ENCODE data around the gene PRKAG1. TPM values are rescaled to one million over a fixed set of nuclear protein-coding genes. Genes with fewer than 3 reads are reported as not detected.

Gene PRKAG1
- total and polyA plus RNA-seq, 4 donors, result 15.5 to 31.5 (median 20.9) TPM

GRCh38 chr12:49036029-49036428, 17.5 kb upstream of the PRKAG1 start:
- H3K27ac ChIP-seq (ENCODE audit: low read depth in 1 of 2, low read length in 2 of 2), result no peak overlapping the region
- no peak overlapping the region for H3K4me3 ChIP-seq (ENCODE audit: low read depth in 1 of 3, low read length in 3 of 3)
- no peak for TF ChIP-seq FOXA2 (IDR thresholded peaks at IDR 0.05)
- TF ChIP-seq FOXA1 (IDR thresholded peaks at IDR 0.05), result no peak
- TF ChIP-seq GABPA (IDR thresholded peaks at IDR 0.05 in 1 of 2, conservative IDR thresholded peaks at IDR 0.05 in 1 of 2), result no peak
- TF ChIP-seq HNF4G (IDR thresholded peaks at IDR 0.05), result no peak
- no peak for TF ChIP-seq NR2F2 (IDR thresholded peaks at IDR 0.05)
- no peak for TF ChIP-seq RAD21 (IDR thresholded peaks at IDR 0.05)
- TF ChIP-seq RXRA (IDR thresholded peaks at IDR 0.05), result no peak
- TF ChIP-seq CTCF (IDR thresholded peaks at IDR 0.05; ENCODE audit: low read depth, low read length, missing input control), result no peak
- TF ChIP-seq ZBTB33 (IDR thresholded peaks at IDR 0.05), result no peak
- TF ChIP-seq ATF3 (IDR thresholded peaks at IDR 0.05), result no peak
- TF ChIP-seq HNF4A (conservative IDR thresholded peaks at IDR 0.05), result no peak
- no peak overlapping the region for H3K9ac ChIP-seq (ENCODE audit: low read depth in 1 of 2, low read length in 2 of 2)
- no peaks in the 10 kb centered on the region for H3K9me3 ChIP-seq (ENCODE audit: control insufficient read depth in 4 of 4, low read length in 3 of 4)
- H3K36me3 ChIP-seq (ENCODE audit: control insufficient read depth in 4 of 4, insufficient read depth in 3 of 4, low read depth in 1 of 4, low read length in 3 of 4), result peaks cover 27 to 90% (median 51%) of the 10 kb centered on the region in 4 donors
- no peaks in the 10 kb centered on the region for H3K27me3 ChIP-seq (ENCODE audit: control insufficient read depth in 4 of 4, insufficient read depth in 4 of 4, low read length in 3 of 4)
- H3K4me1 ChIP-seq (ENCODE audit: control insufficient read depth in 4 of 4, insufficient read depth in 4 of 4, low read length in 3 of 4), result no peaks in the 10 kb centered on the region
- no peak for DNase-seq (ENCODE audit: low spot score)
- 97% methylated on average over 4 of the region's 4 CpGs for WGBS

- no peaks in the 10 kb centered on the region for H3K27me3 ChIP-seq (ENCODE audit: control insufficient read depth in 4 of 4, insufficient read depth in 4 of 4, low read length in 3 of 4)
- TF ChIP-seq REST (IDR thresholded peaks at IDR 0.05) (no peak), FOXA2 (IDR thresholded peaks at IDR 0.05) (no peak), MAX (IDR thresholded peaks at IDR 0.05) (no peak), TAF1 (conservative IDR thresholded peaks at IDR 0.05) (no peak), YY1 (IDR thresholded peaks at IDR 0.05) (no peak), RAD21 (IDR thresholded peaks at IDR 0.05) (no peak), ZBTB33 (IDR thresholded peaks at IDR 0.05) (no peak), EGR1 (IDR thresholded peaks at IDR 0.05; ENCODE audit: low read depth in 2 of 2) (no peak), FOXA1 (IDR thresholded peaks at IDR 0.05) (no peak), HNF4G (IDR thresholded peaks at IDR 0.05) (no peak), JUND (IDR thresholded peaks at IDR 0.05) (no peak), ATF3 (IDR thresholded peaks at IDR 0.05) (no peak), NR2F2 (IDR thresholded peaks at IDR 0.05) (no peak), RXRA (IDR thresholded peaks at IDR 0.05) (no peak)
- no peaks in the 10 kb centered on the region for H3K4me1 ChIP-seq (ENCODE audit: control insufficient read depth in 4 of 4, insufficient read depth in 4 of 4, low read length in 3 of 4)
- no peak for DNase-seq (ENCODE audit: low spot score)
- no peak overlapping the region for H3K4me3 ChIP-seq (ENCODE audit: low read depth in 1 of 3, low read length in 3 of 3)
- H3K9ac ChIP-seq (ENCODE audit: low read depth in 1 of 2, low read length in 2 of 2), result no peak overlapping the region
- peaks cover 15 to 80% (median 49%) of the 10 kb centered on the region in 4 donors for H3K36me3 ChIP-seq (ENCODE audit: control insufficient read depth in 4 of 4, insufficient read depth in 3 of 4, low read depth in 1 of 4, low read length in 3 of 4)
- no peak overlapping the region for H3K27ac ChIP-seq (ENCODE audit: low read depth in 1 of 2, low read length in 2 of 2)
- WGBS, result 89% methylated on average over 4 of the region's 4 CpGs
- no peaks in the 10 kb centered on the region for H3K9me3 ChIP-seq (ENCODE audit: control insufficient read depth in 4 of 4, low read length in 3 of 4)
Observed at GRCh38 chr12:49034286-49034622, 15.7 kb upstream of the PRKAG1 start.

All from liver (tissue), 9 donors.